Measurements from ENCODE around the gene TNNC1.

Gene TNNC1

GRCh38 chr3:52458770-52459545 lies 5.1 kb upstream of the TNNC1 start:
- DNase-seq (ENCODE audit: low spot score): no peak
- FAIRE-seq: peak; percentile 27

- FAIRE-seq (no peak), DNase-seq (ENCODE audit: low spot score) (no peak)
Observed at GRCh38 chr3:52458031-52458760, 4.4 kb upstream of the TNNC1 start.

- no peak for DNase-seq (ENCODE audit: low spot score)
- FAIRE-seq: no peak
Observed at GRCh38 chr3:52456800-52457183, 3.0 kb upstream of the TNNC1 start.

GRCh38 chr3:52456169-52456799 lies 2.4 kb upstream of the TNNC1 start:
- FAIRE-seq (no peak), DNase-seq (ENCODE audit: low spot score) (peak; percentile 40)

- FAIRE-seq: peak; percentile 90
Observed at GRCh38 chr3:52455283-52456168, 1.7 kb upstream of the TNNC1 start, which contains the start of gene NISCH. Gene NISCH, plus strand, starts transcription at chr3:52455604. Its CDS starts 38 bp downstream, at chr3:52455642.

GRCh38 chr3:52454938-52455282 lies 1.1 kb upstream of the TNNC1 start:
- FAIRE-seq (peak; percentile 13), DNase-seq (ENCODE audit: low spot score) (no peak)

More at GRCh38 chr3:52455283-52456168, 1.7 kb upstream of the TNNC1 start, which contains the start of gene NISCH:
- DNase-seq (ENCODE audit: low spot score): peak; percentile 94

GRCh38 chr3:52454250-52454937 lies 553 bp upstream of the TNNC1 start:
- peak; percentile 59 for FAIRE-seq
- no peak for DNase-seq (ENCODE audit: low spot score)

- FAIRE-seq: no peak
- no peak for DNase-seq (ENCODE audit: low spot score)
Observed at GRCh38 chr3:52452570-52453221, 1.1 kb downstream of the TNNC1 start.

- no peak for DNase-seq (ENCODE audit: low spot score)
- no peak for FAIRE-seq
Observed at GRCh38 chr3:52452126-52452525, 1.7 kb downstream of the TNNC1 start.

GRCh38 chr3:52451237-52452083 lies 2.4 kb downstream of the TNNC1 start:
- peak; percentile 79 for FAIRE-seq

GRCh38 chr3:52450489-52451236 lies 3.2 kb downstream of the TNNC1 start:
- no peak for FAIRE-seq
- no peak for DNase-seq (ENCODE audit: low spot score)

More at GRCh38 chr3:52451237-52452083, 2.4 kb downstream of the TNNC1 start:
- no peak for DNase-seq (ENCODE audit: low spot score)

- DNase-seq (ENCODE audit: low spot score) (no peak), FAIRE-seq (no peak)
Observed at GRCh38 chr3:52447512-52448355, 6.1 kb downstream of the TNNC1 start.

- FAIRE-seq (no peak), DNase-seq (ENCODE audit: low spot score) (peak; percentile 63)
Observed at GRCh38 chr3:52446631-52447511, 7.0 kb downstream of the TNNC1 start.

- FAIRE-seq: no peak
- no peak for DNase-seq (ENCODE audit: low spot score)
Observed at GRCh38 chr3:52446042-52446441, 7.8 kb downstream of the TNNC1 start.

GRCh38 chr3:52444860-52445793 lies 8.7 kb downstream of the TNNC1 start, which contains the start of gene SEMA3G:
Gene SEMA3G, minus strand, starts transcription at chr3:52445103. Its CDS starts 76 bp downstream, at chr3:52445027.
- DNase-seq (ENCODE audit: low spot score): peak; percentile 78
- FAIRE-seq: no peak
